GM23248 (cell line): Measurements from ENCODE around the gene XPO4. TPM values are rescaled to one million over a fixed set of nuclear protein-coding genes. Genes with fewer than 3 reads are reported as not detected.
"Not testable (repeated sequence)": the region's sequence is repeated elsewhere in the genome, so short reads cannot be mapped to it uniquely, and the experiment has no call there.

Source experiments
- DNase-seq: peaks from one replicate; pipeline ENCODE4 v3.0.0-alpha.2; 2015
- H2AFZ ChIP-seq: fragments of 200-600 bp; sonication (generic); 2 replicates; pipeline ENCODE4 v1.6.1; 2016; ENCODE audit warnings: antibody characterized with exemption
- H3F3A ChIP-seq: fragments of 200-600 bp; sonication (generic); 2 replicates; pipeline ENCODE4 v1.6.1; 2016; ENCODE audit warnings: mild to moderate bottlenecking, antibody characterized with exemption, mixed run types; ENCODE audit not compliant: insufficient read depth
- H3K27ac ChIP-seq: fragments of 200-600 bp; sonication (generic); 2 replicates; pipeline ENCODE4 v1.5.1; 2016; ENCODE audit warnings: mild to moderate bottlenecking
- H3K27me3 ChIP-seq: fragments of 200-600 bp; sonication (generic); replicated peaks from 2 replicates; pipeline ENCODE4 v1.6.1; 2016; ENCODE audit warnings: mild to moderate bottlenecking; ENCODE audit not compliant: insufficient read depth
- H3K36me3 ChIP-seq: fragments of 200-600 bp; sonication (generic); 2 replicates; pipeline ENCODE4 v1.6.1; 2016; ENCODE audit warnings: low read depth, mild to moderate bottlenecking
- H3K4me1 ChIP-seq: fragments of 200-600 bp; sonication (generic); 2 replicates; pipeline ENCODE4 v1.6.1; 2016; ENCODE audit warnings: mild to moderate bottlenecking; ENCODE audit not compliant: insufficient read depth
- H3K4me2 ChIP-seq: fragments of 200-600 bp; sonication (generic); one replicate; pipeline ENCODE4 v1.6.1; 2016; ENCODE audit warnings: mild to moderate bottlenecking; ENCODE audit not compliant: unreplicated experiment
- H3K4me3 ChIP-seq: fragments of 200-600 bp; sonication (generic); 2 replicates; pipeline ENCODE4 v1.5.1; 2016; ENCODE audit warnings: mild to moderate bottlenecking
- H3K79me2 ChIP-seq: fragments of 200-600 bp; sonication (generic); 2 replicates; pipeline ENCODE4 v1.6.1; 2016; ENCODE audit warnings: mild to moderate bottlenecking; ENCODE audit not compliant: insufficient read depth
- H3K9ac ChIP-seq: fragments of 200-600 bp; sonication (generic); 2 replicates; pipeline ENCODE4 v1.6.1; 2016; ENCODE audit warnings: mild to moderate bottlenecking
- H3K9me2 ChIP-seq: fragments of 200-600 bp; sonication (generic); 2 replicates; pipeline ENCODE4 v1.6.1; 2016; ENCODE audit warnings: mixed run types, mild to moderate bottlenecking, moderate library complexity; ENCODE audit not compliant: insufficient read depth
- H3K9me3 ChIP-seq: fragments of 200-600 bp; sonication (generic); one replicate; pipeline ENCODE4 v1.6.1; 2017; ENCODE audit warnings: low read depth
- H4K20me1 ChIP-seq: fragments of 200-600 bp; sonication (generic); 2 replicates; pipeline ENCODE4 v1.6.0; 2016; ENCODE audit not compliant: insufficient read depth
- EZH2 ChIP-seq: fragments of 200-600 bp; sonication (generic); IDR thresholded peaks from 2 replicates; pipeline ENCODE4 v1.6.1; 2018; ENCODE audit warnings: antibody characterized with exemption, mild to moderate bottlenecking; ENCODE audit not compliant: insufficient read depth, poor library complexity, severe bottlenecking
- EZH2phosphoT487 ChIP-seq: fragments of 200-600 bp; sonication (generic); IDR thresholded peaks from 2 replicates; pipeline ENCODE4 v1.6.1; 2018; ENCODE audit warnings: antibody characterized with exemption, moderate library complexity, mild to moderate bottlenecking, low read depth; ENCODE audit not compliant: insufficient read depth
- WGBS, 2 experiments: methylation state at CpG; one replicate each; pipeline ENCODE4 v1.1.6; 2015 to 2017; ENCODE audit warnings: low lambda C conversion rate in 2 of 2, low coverage in 1 of 2; ENCODE audit errors: missing lambda C conversion rate in 2 of 2; 5-methylcytosine and 5-hydroxymethylcytosine counted together
- in situ Hi-C: fragments of 300-500 bp; cut with MboI; formaldehyde crosslinking; loops from 2 replicates; pipeline ENCODE4 v1.15.0; 2020
- polyA plus RNA-seq: library from polyadenylated mRNA; unstranded; fragments of >200 nt; fragmentation: Nextera tagmentation; extraction: Ambion mirVana; gene quantifications from 2 replicates; pipeline ENCODE4 v1.2.1, GENCODE V29; 2016
- total RNA-seq: library from RNA; depleted of rRNA; stranded (reverse); fragments of >200 nt; shearing (Covaris generic); gene quantifications from 2 replicates; pipeline ENCODE4 v1.2.3, GENCODE V29; 2014

XPO4 gene
- total and polyA plus RNA-seq, 2 experiments from 2014 or later, result 4.9 to 15.0 TPM

DNA sequence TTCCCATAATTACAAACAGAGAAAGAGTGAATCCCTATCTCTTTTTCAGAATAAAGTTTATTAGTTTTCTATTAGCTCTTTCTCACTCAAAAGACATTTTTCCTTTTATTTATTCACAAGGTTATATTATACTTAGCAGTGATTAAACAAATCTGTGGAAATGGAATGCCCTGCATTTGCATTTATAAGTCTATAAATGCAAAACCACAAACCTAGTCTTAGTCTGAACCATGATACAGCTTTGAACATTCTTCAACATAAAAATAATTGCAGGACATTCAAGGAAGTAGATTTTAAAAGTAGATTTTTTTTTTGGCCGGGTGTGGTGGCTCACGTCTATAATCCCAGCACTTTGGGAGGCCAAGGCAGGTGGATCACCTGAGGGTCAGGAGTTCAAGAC, 8.3 kb downstream of the XPO4 start:
- in situ Hi-C loops, result no loop called here
- WGBS, 2 experiments, result 96 to 100% methylated on average over 2 of the region's 2 CpGs

DNA sequence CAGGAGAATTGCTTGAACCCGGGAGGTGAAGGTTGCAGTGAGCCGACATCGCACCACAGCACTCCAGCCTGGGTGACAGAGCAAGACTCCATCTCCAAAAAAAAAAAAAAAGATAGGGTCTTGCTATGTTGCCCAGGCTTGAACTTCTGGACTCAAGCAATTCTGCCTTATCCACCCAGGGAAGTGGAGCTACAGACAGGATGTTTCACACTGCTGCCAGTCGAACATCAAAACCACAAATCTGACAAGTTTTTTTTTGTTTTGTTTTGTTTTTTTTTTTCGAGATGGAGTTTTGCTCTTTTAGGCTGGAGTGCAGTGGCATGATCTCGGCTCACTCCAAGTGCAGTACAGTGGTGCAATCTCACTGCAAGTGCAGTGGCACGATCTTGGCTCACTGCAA, 10.8 kb downstream of the XPO4 start:
- 86 to 93% methylated on average over 7 of the region's 7 CpGs for WGBS, 2 experiments
- peaks cover 100% of the 10 kb centered on the region for H3K79me2 ChIP-seq
- no peak overlapping the region for H3K4me2 ChIP-seq
- H3K27me3 ChIP-seq, result no peaks in the 10 kb centered on the region
- H3F3A ChIP-seq, result no peaks in the 10 kb centered on the region
- no peak for DNase-seq
- H2AFZ ChIP-seq, result no peak overlapping the region
- no peaks in the 10 kb centered on the region; the same call in 1 of the 2 replicates for H4K20me1 ChIP-seq
- H3K9me3 ChIP-seq, result no peaks in the 10 kb centered on the region
- in situ Hi-C loops, result no loop called here
- no peaks in the 10 kb centered on the region for H3K9me2 ChIP-seq
- no peak overlapping the region for H3K4me3 ChIP-seq
- TF ChIP-seq EZH2, result no peak
- no peak for TF ChIP-seq EZH2phosphoT487
- no peaks in the 10 kb centered on the region for H3K4me1 ChIP-seq
- H3K27ac ChIP-seq, result no peak overlapping the region
- H3K9ac ChIP-seq, result no peak overlapping the region
- H3K36me3 ChIP-seq, result no peaks in the 10 kb centered on the region

More for the DNA sequence above, 8.3 kb downstream of the XPO4 start:
- no peaks in the 10 kb centered on the region for H3K9me3 ChIP-seq
- no peak for TF ChIP-seq EZH2
- TF ChIP-seq EZH2phosphoT487, result no peak
- no peaks in the 10 kb centered on the region; the same call in 1 of the 2 replicates for H4K20me1 ChIP-seq
- H3K9me2 ChIP-seq, result no peaks in the 10 kb centered on the region
- no peaks in the 10 kb centered on the region for H3K4me1 ChIP-seq
- H3K79me2 ChIP-seq, result peaks cover 100% of the 10 kb centered on the region
- H3K9ac ChIP-seq, result no peak overlapping the region
- no peak overlapping the region for H3K27ac ChIP-seq
- H3K4me2 ChIP-seq, result no peak overlapping the region
- no peak overlapping the region for H2AFZ ChIP-seq
- DNase-seq, result no peak
- H3F3A ChIP-seq, result no peaks in the 10 kb centered on the region
- H3K36me3 ChIP-seq, result no peaks in the 10 kb centered on the region; the same call in 1 of the 2 replicates
- no peaks in the 10 kb centered on the region for H3K27me3 ChIP-seq
- no peak overlapping the region for H3K4me3 ChIP-seq

DNA sequence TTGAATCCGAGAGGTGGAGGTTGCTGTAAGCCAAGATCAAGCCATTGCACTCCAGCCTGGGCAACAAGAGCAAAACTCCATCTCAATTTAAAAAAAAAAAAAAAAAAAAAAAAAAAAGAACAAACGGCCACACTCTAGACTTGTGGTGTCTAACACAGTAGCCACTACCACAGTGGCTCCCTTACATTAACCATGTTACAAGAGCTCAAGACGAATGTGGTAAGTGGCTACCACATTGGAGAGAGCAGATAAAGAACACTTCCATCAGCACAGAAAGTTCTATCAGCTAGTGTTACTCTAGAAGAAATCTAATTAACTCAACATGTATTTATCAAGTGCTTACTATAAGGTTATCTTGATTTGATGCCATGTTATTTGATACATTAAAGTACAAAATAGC, 11.5 kb downstream of the XPO4 start:
- no peaks in the 10 kb centered on the region; the same call in 1 of the 2 replicates for H4K20me1 ChIP-seq
- DNase-seq, result no peak
- H3K79me2 ChIP-seq, result peaks cover 100% of the 10 kb centered on the region
- WGBS, 2 experiments, result 57 to 64% methylated on average over 3 of the region's 3 CpGs
- TF ChIP-seq EZH2, result no peak
- TF ChIP-seq EZH2phosphoT487, result no peak
- no peaks in the 10 kb centered on the region for H3K4me1 ChIP-seq
- H3K9me3 ChIP-seq, result no peaks in the 10 kb centered on the region
- H3K9ac ChIP-seq, result no peak overlapping the region
- in situ Hi-C loops, result no loop called here
- H3K27me3 ChIP-seq, result no peaks in the 10 kb centered on the region
- H3K9me2 ChIP-seq, result no peaks in the 10 kb centered on the region
- no peaks in the 10 kb centered on the region for H3K36me3 ChIP-seq
- no peak overlapping the region for H2AFZ ChIP-seq
- no peak overlapping the region for H3K4me3 ChIP-seq
- no peak overlapping the region for H3K27ac ChIP-seq
- no peaks in the 10 kb centered on the region for H3F3A ChIP-seq
- H3K4me2 ChIP-seq, result no peak overlapping the region

DNA sequence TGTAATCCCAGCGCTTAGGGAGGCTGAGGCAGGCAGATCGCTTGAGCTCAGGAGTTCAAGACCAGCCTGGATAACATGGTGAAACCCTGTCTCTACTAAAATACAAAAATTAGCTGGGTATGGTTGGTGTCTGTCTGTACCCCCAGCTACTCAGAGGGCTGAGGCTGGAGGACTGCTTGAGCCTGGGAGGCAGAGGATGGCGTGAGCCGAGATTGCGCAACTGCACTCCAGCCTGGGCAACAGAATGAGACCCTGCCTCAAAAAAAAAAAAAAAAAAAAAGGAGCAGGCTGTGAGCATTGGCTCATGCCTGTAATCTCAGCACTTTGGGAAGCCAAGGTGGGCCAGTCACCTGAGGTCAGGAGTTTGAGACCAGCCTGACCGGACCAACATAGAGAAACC, 12.0 kb downstream of the XPO4 start:
- WGBS, 2 experiments, result 95 to 100% methylated on average over 6 of the region's 6 CpGs
- DNase-seq, H4K20me1 ChIP-seq, H3K9me3 ChIP-seq, in situ Hi-C loops, H3K9ac ChIP-seq, H2AFZ ChIP-seq, H3K4me1 ChIP-seq, H3K4me2 ChIP-seq, H3K36me3 ChIP-seq, H3K27me3 ChIP-seq, H3K4me3 ChIP-seq, H3F3A ChIP-seq, H3K9me2 ChIP-seq, H3K27ac ChIP-seq: not testable (repeated sequence)
- H3K79me2 ChIP-seq, result peaks cover 100% of the 10 kb centered on the region

DNA sequence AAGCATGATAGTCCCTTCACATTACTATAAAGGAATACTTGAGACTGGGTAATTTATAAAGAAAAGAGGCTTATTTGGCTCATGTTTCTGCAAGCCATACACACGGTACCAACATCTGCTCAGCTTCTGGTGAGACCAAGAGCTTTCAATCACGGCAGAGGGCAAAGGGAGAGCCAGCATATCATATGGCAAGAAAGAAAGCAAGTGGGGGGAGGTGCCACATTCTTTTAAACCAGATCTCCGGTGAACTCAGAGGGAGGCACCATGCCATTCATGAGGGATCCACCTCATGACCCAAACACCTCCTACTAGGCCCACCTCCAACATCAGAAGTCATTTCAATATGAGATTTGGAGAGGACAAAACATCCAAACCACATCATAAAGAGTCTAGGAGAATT, 20.3 kb downstream of the XPO4 start:
- no peak overlapping the region for H3K27ac ChIP-seq

More for the DNA sequence above, 20.3 kb downstream of the XPO4 start:
- H3K9ac ChIP-seq, result no peak overlapping the region
- no peak overlapping the region for H2AFZ ChIP-seq
- no peaks in the 10 kb centered on the region for H3K9me2 ChIP-seq
- WGBS, 2 experiments, result 5 to 13% methylated on average over 3 of the region's 3 CpGs
- DNase-seq, result no peak
- H3K36me3 ChIP-seq, result no peaks in the 10 kb centered on the region
- no peak overlapping the region for H3K4me3 ChIP-seq
- TF ChIP-seq EZH2phosphoT487 (no peak), EZH2 (no peak)
- H3K4me2 ChIP-seq, result no peak overlapping the region
- H3K9me3 ChIP-seq, result no peaks in the 10 kb centered on the region
- peaks cover 8% of the 10 kb centered on the region for H3K4me1 ChIP-seq
- H3F3A ChIP-seq, result 0 out of 2 replicates have a peak, but pooled peaks cover 5% of the 10 kb centered on the region
- H4K20me1 ChIP-seq, result no peaks in the 10 kb centered on the region; the same call in 1 of the 2 replicates
- in situ Hi-C loops, result no loop called here
- H3K27me3 ChIP-seq, result no peaks in the 10 kb centered on the region
- peaks cover 100% of the 10 kb centered on the region for H3K79me2 ChIP-seq
